Naive B cell (primary cell): ENCODE results near the gene ARHGAP22. TPM values are rescaled to one million over a fixed set of nuclear protein-coding genes. Genes with fewer than 3 reads are reported as not detected.
"Not testable (repeated sequence)": the region's sequence is repeated elsewhere in the genome, so short reads cannot be mapped to it uniquely, and the experiment has no call there.

Source experiments
- ATAC-seq, 2 donors: fragments of 150-1000 bp; cut with Tn5 transposase; 2 replicates each; pipeline ENCODE4 v1.10.0; 2021; ENCODE audit warnings: low read depth in 2 of 2, mild to moderate bottlenecking in 2 of 2, moderate library complexity in 2 of 2
- DNase-seq: peaks from one replicate; pipeline ENCODE4 v3.0.0; 2022
- H3K27ac Mint-ChIP-seq, 6 donors: one replicate each; pipeline ENCODE4 v1.8.0; 2020 to 2022; ENCODE audit warnings: mild to moderate bottlenecking in 6 of 6, mixed read lengths in 6 of 6, moderate library complexity in 5 of 6, inconsistent platforms in 2 of 6
- H3K27me3 Mint-ChIP-seq, 3 donors: one replicate each; pipeline ENCODE4 v1.8.0; 2021 to 2022; ENCODE audit warnings: mixed read lengths in 3 of 3, mild to moderate bottlenecking in 1 of 3
- H3K36me3 Mint-ChIP-seq, 2 donors: one replicate each; pipeline ENCODE4 v1.8.0; 2020 to 2022; ENCODE audit warnings: mixed read lengths in 2 of 2, inconsistent platforms in 1 of 2, mild to moderate bottlenecking in 1 of 2
- H3K4me1 Mint-ChIP-seq, 3 donors: one replicate each; pipeline ENCODE4 v1.8.0; 2020 to 2022; ENCODE audit warnings: mixed read lengths in 3 of 3, inconsistent platforms in 1 of 3, mild to moderate bottlenecking in 1 of 3, moderate library complexity in 1 of 3
- H3K4me3 Mint-ChIP-seq, 8 donors: one replicate each; pipeline ENCODE4 v1.8.0; 2020 to 2022; ENCODE audit warnings: mild to moderate bottlenecking in 8 of 8, mixed read lengths in 8 of 8, moderate library complexity in 8 of 8, inconsistent platforms in 2 of 8
- H3K9me3 Mint-ChIP-seq, 7 donors: one replicate each; pipeline ENCODE4 v1.8.0; 2020 to 2022; ENCODE audit warnings: mixed read lengths in 7 of 7, mild to moderate bottlenecking in 5 of 7, inconsistent platforms in 2 of 7, moderate library complexity in 1 of 7
- polyA plus RNA-seq, 6 donors: library from polyadenylated mRNA; unstranded; fragments of 300-500 nt; fragmentation: Illumina TruSeq; gene quantifications; one replicate each; pipeline ENCODE4 v1.2.3, GENCODE V29; 2021; ENCODE audit warnings: low read depth in 6 of 6

Gene ARHGAP22
- 1 to 10 TPM; 2.8 to 9.2 (median 5.8) TPM for polyA plus RNA-seq

- peak within 1 kb of the TSS in 5 of 6 donors; percentile 72 to 90 (median 83) for H3K27ac Mint-ChIP-seq
- DNase-seq (peak; percentile 29), ATAC-seq (peak; percentile 76 to 77)
- H3K36me3 Mint-ChIP-seq, result no peaks in the 10 kb centered on the region
- H3K4me3 Mint-ChIP-seq, result peak within 1 kb of the TSS; percentile 79 to 94 (median 90)
- no peaks in the 10 kb centered on the region for H3K9me3 Mint-ChIP-seq
- peaks cover 0 to 23% (median 15%) of the 10 kb centered on the region in 3 donors for H3K27me3 Mint-ChIP-seq
- peaks cover 37 to 65% (median 55%) of the 10 kb centered on the region in 3 donors for H3K4me1 Mint-ChIP-seq
These were observed at the start of gene ARHGAP22 for GRCh38 chr10:48604991-48605508. TSS of gene ARHGAP22 (minus strand) at chr10:48605073. CDS start at chr10:48604796, 277 bp downstream.

GRCh38 chr10:48653944-48654698 lies 49.2 kb upstream of the ARHGAP22 start:
- Mint-ChIP-seq H3K27ac (peak overlapping the region in 2 of 6 donors; percentile 56 to 64), H3K36me3 (no peaks in the 10 kb centered on the region), H3K4me3 (peak overlapping the region in 3 of 8 donors; percentile 4 to 37 (median 13)), H3K4me1 (peaks cover 17 to 41% (median 35%) of the 10 kb centered on the region in 3 donors), H3K27me3 (peaks cover 4 to 22% (median 21%) of the 10 kb centered on the region in 3 donors), H3K9me3 (no peaks in the 10 kb centered on the region)
- ATAC-seq, result no peak
- no peak for DNase-seq

GRCh38 chr10:48653347-48653746 lies 48.5 kb upstream of the ARHGAP22 start:
- Mint-ChIP-seq H3K36me3 (no peaks in the 10 kb centered on the region), H3K27ac (no peak overlapping the region), H3K4me3 (no peak overlapping the region), H3K4me1 (peaks cover 13 to 36% (median 28%) of the 10 kb centered on the region in 3 donors), H3K27me3 (peaks cover 4 to 27% (median 21%) of the 10 kb centered on the region in 3 donors), H3K9me3 (no peaks in the 10 kb centered on the region)
- ATAC-seq, result no peak
- no peak for DNase-seq

GRCh38 chr10:48652344-48652743 lies 47.5 kb upstream of the ARHGAP22 start:
- H3K4me3 Mint-ChIP-seq, result no peak overlapping the region

GRCh38 chr10:48651839-48652238 lies 47.0 kb upstream of the ARHGAP22 start:
- no peaks in the 10 kb centered on the region for H3K36me3 Mint-ChIP-seq

More at GRCh38 chr10:48652344-48652743, 47.5 kb upstream of the ARHGAP22 start:
- Mint-ChIP-seq H3K27ac (no peak overlapping the region), H3K9me3 (no peaks in the 10 kb centered on the region), H3K36me3 (no peaks in the 10 kb centered on the region), H3K4me1 (peaks cover 10 to 29% (median 22%) of the 10 kb centered on the region in 3 donors), H3K27me3 (peaks cover 10 to 29% (median 21%) of the 10 kb centered on the region in 3 donors)
- DNase-seq (no peak), ATAC-seq (no peak)

GRCh38 chr10:48651293-48651692 lies 46.4 kb upstream of the ARHGAP22 start:
- no peak overlapping the region for H3K4me3 Mint-ChIP-seq
- peaks cover 6 to 24% (median 16%) of the 10 kb centered on the region in 3 donors for H3K4me1 Mint-ChIP-seq
- ATAC-seq (no peak), DNase-seq (no peak)
- H3K27me3 Mint-ChIP-seq, result peaks cover 7 to 29% (median 21%) of the 10 kb centered on the region in 3 donors
- H3K36me3 Mint-ChIP-seq, result no peaks in the 10 kb centered on the region
- no peak overlapping the region for H3K27ac Mint-ChIP-seq
- H3K9me3 Mint-ChIP-seq, result no peaks in the 10 kb centered on the region

More at GRCh38 chr10:48651839-48652238, 47.0 kb upstream of the ARHGAP22 start:
- Mint-ChIP-seq H3K4me1 (peaks cover 10 to 29% (median 21%) of the 10 kb centered on the region in 3 donors), H3K4me3 (no peak overlapping the region), H3K27ac (no peak overlapping the region), H3K9me3 (no peaks in the 10 kb centered on the region), H3K27me3 (peaks cover 10 to 29% (median 21%) of the 10 kb centered on the region in 3 donors)
- ATAC-seq (no peak), DNase-seq (no peak)

- ATAC-seq (no peak), DNase-seq (no peak)
- no peak overlapping the region for H3K27ac Mint-ChIP-seq
- H3K4me3 Mint-ChIP-seq, result no peak overlapping the region
- no peaks in the 10 kb centered on the region for H3K9me3 Mint-ChIP-seq
- H3K27me3 Mint-ChIP-seq, result peaks cover 6 to 21% (median 13%) of the 10 kb centered on the region in 3 donors
- peaks cover 6 to 19% (median 16%) of the 10 kb centered on the region in 3 donors for H3K4me1 Mint-ChIP-seq
- H3K36me3 Mint-ChIP-seq, result no peaks in the 10 kb centered on the region
These were observed 44.6 kb upstream of the ARHGAP22 start for GRCh38 chr10:48649349-48649944.

GRCh38 chr10:48648172-48648942 lies 43.5 kb upstream of the ARHGAP22 start:
- no peak for ATAC-seq
- H3K4me3 Mint-ChIP-seq, result no peak overlapping the region
- H3K9me3 Mint-ChIP-seq, result peaks cover 0 to 2% (median 0%) of the 10 kb centered on the region in 7 donors
- no peak overlapping the region for H3K27ac Mint-ChIP-seq
- H3K4me1 Mint-ChIP-seq, result peaks cover 6 to 17% (median 16%) of the 10 kb centered on the region in 3 donors
- H3K27me3 Mint-ChIP-seq, result peaks cover 6 to 18% (median 9%) of the 10 kb centered on the region in 3 donors
- no peak for DNase-seq
- no peaks in the 10 kb centered on the region for H3K36me3 Mint-ChIP-seq

GRCh38 chr10:48647073-48647472 lies 42.2 kb upstream of the ARHGAP22 start:
- Mint-ChIP-seq H3K9me3 (peaks cover 0 to 10% (median 0%) of the 10 kb centered on the region in 7 donors), H3K4me1 (peaks cover 5 to 10% (median 6%) of the 10 kb centered on the region in 3 donors), H3K27me3 (peaks cover 6 to 19% (median 9%) of the 10 kb centered on the region in 3 donors)
- not testable (repeated sequence) for H3K27ac Mint-ChIP-seq, DNase-seq, H3K36me3 Mint-ChIP-seq, ATAC-seq, H3K4me3 Mint-ChIP-seq

- no peak for DNase-seq
- ATAC-seq, result no peak
- Mint-ChIP-seq H3K9me3 (peaks cover 0 to 22% (median 12%) of the 10 kb centered on the region in 7 donors), H3K4me1 (peaks cover 0 to 2% (median 0%) of the 10 kb centered on the region in 3 donors), H3K27me3 (peaks cover 0 to 18% (median 6%) of the 10 kb centered on the region in 3 donors), H3K27ac (peak overlapping the region in 2 of 6 donors; percentile 47 to 72), H3K36me3 (peaks cover 0 to under 1% of the 10 kb centered on the region in 2 donors), H3K4me3 (no peak overlapping the region)
These were observed 40.7 kb upstream of the ARHGAP22 start for GRCh38 chr10:48645600-48645999.

- not testable (repeated sequence) for ATAC-seq, H3K27ac Mint-ChIP-seq, H3K4me3 Mint-ChIP-seq, DNase-seq
- peaks cover 6 to 14% (median 12%) of the 10 kb centered on the region in 3 donors for H3K4me1 Mint-ChIP-seq
- H3K36me3 Mint-ChIP-seq, result peaks cover 5 to 23% of the 10 kb centered on the region in 2 donors
- peaks cover 6 to 33% (median 19%) of the 10 kb centered on the region in 7 donors for H3K9me3 Mint-ChIP-seq
- peaks cover 26 to 38% (median 32%) of the 10 kb centered on the region in 3 donors for H3K27me3 Mint-ChIP-seq
These were observed 36.3 kb upstream of the ARHGAP22 start for GRCh38 chr10:48641099-48641690.

GRCh38 chr10:48640326-48640725 lies 35.5 kb upstream of the ARHGAP22 start:
- no peak for ATAC-seq
- peaks cover 6 to 33% (median 19%) of the 10 kb centered on the region in 7 donors for H3K9me3 Mint-ChIP-seq
- no peak overlapping the region for H3K4me3 Mint-ChIP-seq
- DNase-seq, result no peak
- H3K27me3 Mint-ChIP-seq, result peaks cover 33 to 41% (median 38%) of the 10 kb centered on the region in 3 donors
- H3K4me1 Mint-ChIP-seq, result peaks cover 6 to 18% (median 18%) of the 10 kb centered on the region in 3 donors
- peaks cover 5 to 23% of the 10 kb centered on the region in 2 donors for H3K36me3 Mint-ChIP-seq
- peak overlapping the region in 1 of 6 donors; percentile 54 for H3K27ac Mint-ChIP-seq
